Esophagus squamous epithelium (tissue), 5 donors: ENCODE results near the gene LRP5. TPM values are rescaled to one million over a fixed set of nuclear protein-coding genes. Genes with fewer than 3 reads are reported as not detected.

Source experiments
- DNase-seq: peaks from one replicate; lab custom pipeline; 2025; lab: John Stamatoyannopoulos, UW
- H3K27ac ChIP-seq, 4 donors: fragments of 200-600 bp; sonication (generic); one replicate each; pipeline ENCODE4 v1.5.1; 2016 to 2019; ENCODE audit warnings: mild to moderate bottlenecking in 1 of 4
- H3K27me3 ChIP-seq, 4 donors: fragments of 200-600 bp; sonication (generic); 1 replicate in 3 of 4; 2 replicates in 1 of 4; pipeline versions ENCODE4 v1.5.1 to v1.6.0; 2017 to 2021; ENCODE audit warnings: antibody characterized with exemption in 1 of 4
- H3K36me3 ChIP-seq, 3 donors: fragments of 200-600 bp; sonication (generic); one replicate each; pipeline ENCODE4 v1.5.1; 2016 to 2019
- H3K4me1 ChIP-seq, 3 donors: fragments of 200-600 bp; sonication (generic); one replicate each; pipeline ENCODE4 v1.5.1; 2017 to 2019
- H3K4me3 ChIP-seq, 4 donors: fragments of 200-600 bp; sonication (generic); 1 replicate in 3 of 4; 2 replicates in 1 of 4; pipeline ENCODE4 v1.5.1; 2016 to 2019; ENCODE audit warnings: mild to moderate bottlenecking in 2 of 4, moderate library complexity in 1 of 4
- H3K9me3 ChIP-seq, 3 donors: fragments of 200-600 bp; sonication (generic); one replicate each; pipeline ENCODE4 v1.5.1; 2016 to 2019
- POLR2A ChIP-seq, 4 donors: fragments of 450-650 bp; IDR thresholded peaks; one replicate each; pipeline ENCODE4 v1.6.1; 2017; ENCODE audit warnings: antibody characterized with exemption in 4 of 4, mild to moderate bottlenecking in 4 of 4, moderate library complexity in 3 of 4
- WGBS, 2 donors: methylation state at CpG; one replicate each; pipeline ENCODE4 v1.1.5; 2018; 5-methylcytosine and 5-hydroxymethylcytosine counted together
- intact Hi-C: fragments of 100-400 bp; cut with DNase I; formaldehyde crosslinking; loops from one replicate; pipeline ENCODE4 v1.15.0; 2022
- total RNA-seq, 4 donors: library from RNA; depleted of rRNA; stranded (reverse); fragments of >200 nt; gene quantifications; one replicate each; pipeline ENCODE4 v1.1.0, GENCODE V29; 2016
- TF ChIP-seq, protein P1 (sequence below), 6 experiments: fragments of 450-650 bp in 4 of 6; fragments of 200-600 bp in 2 of 6; sonication (generic) in 2 of 6; IDR thresholded peaks; one replicate each; pipeline ENCODE4 v1.5.1; 2016 to 2019; ENCODE audit warnings: antibody characterized with exemption in 6 of 6, mild to moderate bottlenecking in 4 of 6, moderate library complexity in 4 of 6
- donor health status: DM: yes; HTN: yes; CAD: no.

Gene LRP5
- total RNA-seq, 4 donors from 2014 or later: 13.7 to 24.0 (median 20.9) TPM

DNA sequence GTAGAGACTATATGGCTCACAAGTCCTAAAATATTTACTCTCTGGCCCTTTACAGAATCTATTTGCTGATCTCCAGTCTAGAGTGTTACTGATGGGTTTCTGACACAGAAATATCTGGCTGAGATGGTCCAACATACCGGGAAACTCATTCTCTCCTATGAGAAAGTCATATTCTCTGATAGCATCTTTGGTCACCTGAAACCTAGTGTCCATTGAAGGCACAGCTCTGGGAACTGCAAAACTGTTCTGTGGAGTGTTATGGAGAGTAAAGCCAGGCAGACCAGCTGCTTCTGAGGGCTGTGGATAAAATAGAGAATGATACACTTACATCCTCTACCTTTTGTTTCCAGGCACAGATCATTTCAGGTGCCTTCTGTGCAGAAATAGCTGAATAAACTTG lies 38.1 kb upstream of the LRP5 start:
- Histone ChIP-seq H3K9me3 (no peaks in the 10 kb centered on the region), H3K4me1 (peaks cover 9 to 36% (median 17%) of the 10 kb centered on the region in 3 donors), H3K27ac (no peak overlapping the region), H3K4me3 (no peak overlapping the region), H3K27me3 (no peaks in the 10 kb centered on the region), H3K36me3 (no peaks in the 10 kb centered on the region)
- no peak for TF ChIP-seq POLR2A (IDR thresholded peaks at IDR 0.05)
- TF ChIP-seq, protein P1, sequence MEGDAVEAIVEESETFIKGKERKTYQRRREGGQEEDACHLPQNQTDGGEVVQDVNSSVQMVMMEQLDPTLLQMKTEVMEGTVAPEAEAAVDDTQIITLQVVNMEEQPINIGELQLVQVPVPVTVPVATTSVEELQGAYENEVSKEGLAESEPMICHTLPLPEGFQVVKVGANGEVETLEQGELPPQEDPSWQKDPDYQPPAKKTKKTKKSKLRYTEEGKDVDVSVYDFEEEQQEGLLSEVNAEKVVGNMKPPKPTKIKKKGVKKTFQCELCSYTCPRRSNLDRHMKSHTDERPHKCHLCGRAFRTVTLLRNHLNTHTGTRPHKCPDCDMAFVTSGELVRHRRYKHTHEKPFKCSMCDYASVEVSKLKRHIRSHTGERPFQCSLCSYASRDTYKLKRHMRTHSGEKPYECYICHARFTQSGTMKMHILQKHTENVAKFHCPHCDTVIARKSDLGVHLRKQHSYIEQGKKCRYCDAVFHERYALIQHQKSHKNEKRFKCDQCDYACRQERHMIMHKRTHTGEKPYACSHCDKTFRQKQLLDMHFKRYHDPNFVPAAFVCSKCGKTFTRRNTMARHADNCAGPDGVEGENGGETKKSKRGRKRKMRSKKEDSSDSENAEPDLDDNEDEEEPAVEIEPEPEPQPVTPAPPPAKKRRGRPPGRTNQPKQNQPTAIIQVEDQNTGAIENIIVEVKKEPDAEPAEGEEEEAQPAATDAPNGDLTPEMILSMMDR (IDR thresholded peaks at IDR 0.05): no peak
- WGBS, 2 donors: 80 to 91% methylated on average over 1 of the region's 1 CpG
- DNase-seq: no peak
- intact Hi-C loops: no loop called here

DNA sequence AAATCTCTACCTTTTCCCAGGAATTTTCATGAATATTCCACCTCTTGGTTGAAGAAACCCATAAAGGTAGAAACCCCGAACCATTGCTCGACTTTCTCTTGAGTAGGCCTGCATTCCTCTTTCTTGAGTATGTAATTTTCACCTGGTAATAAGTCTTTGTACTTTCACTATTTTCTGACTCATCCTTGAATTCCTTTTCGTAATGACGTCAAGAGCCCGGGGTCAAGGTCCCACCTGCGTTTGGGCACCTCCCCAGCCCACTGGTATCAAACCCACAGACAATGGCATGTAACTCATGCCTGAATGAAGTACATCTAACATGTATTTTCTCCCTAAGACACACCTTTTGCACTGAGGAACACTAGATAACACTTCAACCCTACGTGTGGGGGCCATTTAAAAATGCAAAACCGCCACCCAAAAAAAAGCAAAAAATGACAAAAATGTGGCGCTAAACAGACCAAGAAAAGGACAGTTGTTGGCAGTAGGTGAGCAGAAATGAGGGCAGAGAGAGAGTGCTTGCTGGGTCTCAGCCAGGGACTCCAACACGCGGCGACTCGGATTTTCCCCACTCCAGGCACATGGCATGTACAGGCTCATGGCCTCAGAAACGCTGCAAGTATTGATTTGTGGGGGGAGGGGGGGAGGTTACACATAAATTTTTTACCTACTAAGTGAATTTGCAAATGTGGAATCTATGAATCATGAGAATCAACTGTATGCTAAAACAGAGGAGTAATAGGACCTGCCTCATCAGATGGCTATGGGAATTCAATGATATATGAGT lies 36.5 kb upstream of the LRP5 start:
- DNase-seq: no peak
- intact Hi-C loops: no loop called here
- Histone ChIP-seq H3K4me1 (peaks cover 6 to 20% (median 12%) of the 10 kb centered on the region in 3 donors), H3K27me3 (no peaks in the 10 kb centered on the region), H3K36me3 (no peaks in the 10 kb centered on the region), H3K4me3 (no peak overlapping the region), H3K27ac (no peak overlapping the region), H3K9me3 (no peaks in the 10 kb centered on the region)
- 62 to 65% methylated on average over 14 of the region's 14 CpGs for WGBS, 2 donors
- TF ChIP-seq, protein P1 (IDR thresholded peaks at IDR 0.05): no peak
- no peak for TF ChIP-seq POLR2A (IDR thresholded peaks at IDR 0.05)

GRCh38 chr11:68276861-68277260 lies 35.5 kb upstream of the LRP5 start:
- H3K27ac ChIP-seq: no peak overlapping the region
- intact Hi-C loops: no loop called here
- DNase-seq: no peak
- no peaks in the 10 kb centered on the region for H3K36me3 ChIP-seq
- H3K4me3 ChIP-seq: no peak overlapping the region
- 71 to 100% methylated on average over 1 to 4 of the region's 6 CpGs for WGBS, 2 donors
- no peaks in the 10 kb centered on the region for H3K27me3 ChIP-seq
- no peak for TF ChIP-seq POLR2A (IDR thresholded peaks at IDR 0.05)
- TF ChIP-seq, protein P1 (IDR thresholded peaks at IDR 0.05): no peak
- no peaks in the 10 kb centered on the region for H3K9me3 ChIP-seq
- peaks cover 0 to 16% (median 7%) of the 10 kb centered on the region in 3 donors for H3K4me1 ChIP-seq

GRCh38 chr11:68279676-68280075 lies 32.7 kb upstream of the LRP5 start:
- WGBS, 2 donors: 70 to 77% methylated on average over 5 of the region's 5 CpGs
- no peak for TF ChIP-seq POLR2A (IDR thresholded peaks at IDR 0.05)
- TF ChIP-seq, protein P1 (IDR thresholded peaks at IDR 0.05): no peak
- intact Hi-C loops: no loop called here
- Histone ChIP-seq H3K27ac (no peak overlapping the region), H3K9me3 (no peaks in the 10 kb centered on the region), H3K4me1 (peaks cover 0 to 11% (median 0%) of the 10 kb centered on the region in 3 donors), H3K4me3 (no peak overlapping the region), H3K27me3 (peaks cover 0 to 4% (median 0%) of the 10 kb centered on the region in 4 donors), H3K36me3 (no peaks in the 10 kb centered on the region)
- no peak for DNase-seq

DNA sequence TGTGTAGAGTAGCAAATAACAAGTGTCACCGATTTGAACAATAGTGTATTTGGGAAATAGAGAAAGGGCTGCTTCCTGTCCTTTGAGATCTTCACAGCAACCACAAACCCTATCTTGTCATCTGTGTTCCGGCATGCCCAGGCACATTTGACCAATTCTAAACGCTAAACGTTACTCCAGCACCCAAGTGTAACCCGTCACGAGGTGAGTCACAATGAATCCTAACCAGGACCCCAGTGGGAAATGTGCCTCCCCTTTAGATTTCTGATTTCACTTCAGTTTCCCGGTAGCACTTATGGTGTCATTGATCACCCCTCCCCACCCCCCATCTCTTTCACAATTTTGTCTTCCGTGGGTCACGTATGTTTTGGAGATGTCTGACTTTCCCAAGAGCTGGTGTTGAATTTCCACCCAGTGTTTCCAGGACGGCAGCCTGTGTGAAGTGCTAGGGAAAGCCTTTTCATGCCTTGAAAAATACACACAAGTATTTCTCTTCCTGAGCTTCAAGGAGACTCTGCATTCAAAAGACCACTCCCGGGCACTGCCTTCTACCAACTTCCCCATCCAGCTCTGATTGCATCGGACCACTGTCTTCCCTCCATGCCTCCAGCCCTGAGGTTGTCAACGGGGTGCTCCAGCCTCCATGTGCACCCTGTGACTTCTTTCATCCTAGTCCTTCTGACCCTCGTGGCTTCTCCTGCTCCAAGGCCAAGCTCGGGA lies 30.1 kb upstream of the LRP5 start:
- 37 to 41% methylated on average over 14 to 15 of the region's 15 CpGs for WGBS, 2 donors

More for the DNA sequence above, 30.1 kb upstream of the LRP5 start:
- no peaks in the 10 kb centered on the region for H3K36me3 ChIP-seq
- no peaks in the 10 kb centered on the region for H3K9me3 ChIP-seq
- no peak overlapping the region for H3K4me3 ChIP-seq
- H3K27me3 ChIP-seq: peaks cover 0 to 4% (median 0%) of the 10 kb centered on the region in 4 donors
- no peak for DNase-seq
- H3K27ac ChIP-seq: peak overlapping the region in 1 of 4 donors; percentile 9
- no peak for TF ChIP-seq POLR2A (IDR thresholded peaks at IDR 0.05)
- TF ChIP-seq, protein P1 (IDR thresholded peaks at IDR 0.05): no peak
- peaks cover 0 to 14% (median 0%) of the 10 kb centered on the region in 3 donors for H3K4me1 ChIP-seq
- intact Hi-C loops: no loop called here
